ENCODE measurements around the gene MICU1.
"Not testable (repeated sequence)": the region's sequence is repeated elsewhere in the genome, so short reads cannot be mapped to it uniquely, and the experiment has no call there.

MICU1 gene

GRCh38 chr10:72557362-72557761 is 68.5 kb downstream of the MICU1 start:
- DNase-seq (ENCODE audit: low read depth), result peak; percentile 16

DNA sequence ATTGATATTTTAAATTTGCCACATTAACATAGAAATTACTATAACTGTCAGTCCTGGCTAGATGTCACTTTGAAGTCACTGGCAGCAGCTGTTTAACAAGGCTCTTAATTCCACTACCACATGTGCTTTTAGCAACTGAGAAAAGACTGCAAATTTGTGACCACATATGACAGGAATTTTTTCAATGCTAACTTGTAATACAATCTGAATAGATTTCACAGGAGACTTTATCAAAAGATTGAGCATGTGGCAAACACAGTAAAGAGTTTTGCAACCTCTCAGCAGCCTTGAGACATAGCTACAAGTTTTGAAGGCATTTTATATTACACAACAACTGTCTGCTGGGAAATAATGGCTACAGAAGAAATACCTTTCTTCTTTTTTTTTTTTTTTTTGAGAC is 73.0 kb downstream of the MICU1 start:
- peak; percentile 62 for DNase-seq (ENCODE audit: low read depth)

DNA sequence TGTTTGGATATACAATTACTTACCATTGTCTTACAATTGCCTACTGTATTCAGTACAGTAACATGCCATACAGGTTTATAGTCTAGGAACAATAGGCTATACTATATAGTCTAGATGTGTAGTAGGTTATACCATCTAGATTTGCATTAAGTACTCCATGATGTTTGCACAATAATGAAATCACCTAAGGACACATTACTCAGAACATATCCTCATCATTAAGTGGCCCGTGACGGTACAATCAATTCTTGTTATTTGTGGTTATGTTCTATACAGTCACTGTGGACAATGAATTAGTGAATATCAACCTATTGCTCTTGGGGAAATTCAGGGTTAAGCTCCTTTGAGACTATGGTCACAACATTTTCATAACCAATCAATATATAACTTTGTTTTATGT is 75.6 kb downstream of the MICU1 start:
- DNase-seq (ENCODE audit: low read depth), result no peak

- DNase-seq (ENCODE audit: low read depth), result no peak
Measured at GRCh38 chr10:72545546-72545945, 80.3 kb downstream of the MICU1 start.

DNA sequence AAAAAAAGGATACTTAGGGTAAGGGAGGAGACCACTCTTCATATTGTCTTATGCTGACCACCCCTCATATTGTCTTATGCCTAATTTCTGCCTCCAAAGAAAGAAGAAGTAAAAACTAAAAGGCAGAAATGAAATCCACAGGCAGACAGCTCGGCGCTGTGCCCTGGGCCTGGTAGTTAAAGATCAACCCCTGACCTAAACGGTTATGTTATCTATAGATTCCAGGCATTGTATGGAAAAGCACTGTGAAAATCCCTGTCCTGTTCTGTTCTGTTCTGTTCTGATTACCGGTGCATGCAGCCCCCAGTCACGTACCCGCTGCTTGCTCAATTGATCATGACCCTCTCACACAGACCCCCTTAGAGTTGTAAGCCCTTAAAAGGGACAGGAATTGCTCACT is 82.0 kb downstream of the MICU1 start:
- not testable (repeated sequence) for DNase-seq (ENCODE audit: low read depth)

- no peak for DNase-seq (ENCODE audit: low read depth)
Measured at GRCh38 chr10:72542396-72542815, 83.5 kb downstream of the MICU1 start.

GRCh38 chr10:72541337-72541736 is 84.5 kb downstream of the MICU1 start:
- no peak for DNase-seq (ENCODE audit: low read depth)

- no peak for DNase-seq (ENCODE audit: low read depth)
Measured at GRCh38 chr10:72540193-72540807, 85.6 kb downstream of the MICU1 start.

DNA sequence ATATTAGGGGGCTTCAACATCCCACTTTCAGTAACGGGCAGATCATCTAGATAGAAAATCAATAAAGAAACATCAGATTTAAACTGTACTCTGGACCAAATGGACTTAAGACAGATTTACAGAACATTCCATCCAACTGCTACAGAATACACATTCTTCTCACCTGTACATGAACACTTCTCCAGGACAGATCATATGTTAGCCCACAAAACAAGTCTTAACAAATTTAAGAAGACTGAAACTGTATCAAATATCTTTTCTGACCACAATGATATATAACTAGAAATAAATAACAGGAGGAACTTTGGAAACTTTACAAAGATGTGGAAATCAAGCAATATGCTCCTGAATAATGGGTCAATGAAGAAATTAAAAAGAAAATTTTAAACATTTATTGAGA is 86.7 kb downstream of the MICU1 start:
- DNase-seq (ENCODE audit: low read depth), result no peak

DNA sequence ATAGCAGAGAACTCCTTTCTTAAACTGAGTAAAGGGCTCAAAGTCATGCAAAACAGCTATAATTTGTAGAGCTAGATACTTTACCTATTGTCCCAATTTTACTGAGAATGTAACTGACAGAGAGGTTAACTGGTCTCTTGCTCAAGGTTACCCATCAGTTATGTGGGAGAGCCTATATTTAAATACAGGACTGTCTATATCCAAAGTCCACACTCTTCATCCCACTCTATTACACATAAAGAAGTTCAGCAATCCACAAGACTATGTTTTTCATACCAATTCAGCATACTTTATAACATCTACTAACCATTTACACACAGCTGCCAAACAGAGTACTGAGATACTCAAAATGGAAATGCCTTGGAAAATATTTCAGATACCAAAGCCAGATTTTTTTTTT is 100.2 kb downstream of the MICU1 start:
- DNase-seq (ENCODE audit: low read depth), result no peak

DNA sequence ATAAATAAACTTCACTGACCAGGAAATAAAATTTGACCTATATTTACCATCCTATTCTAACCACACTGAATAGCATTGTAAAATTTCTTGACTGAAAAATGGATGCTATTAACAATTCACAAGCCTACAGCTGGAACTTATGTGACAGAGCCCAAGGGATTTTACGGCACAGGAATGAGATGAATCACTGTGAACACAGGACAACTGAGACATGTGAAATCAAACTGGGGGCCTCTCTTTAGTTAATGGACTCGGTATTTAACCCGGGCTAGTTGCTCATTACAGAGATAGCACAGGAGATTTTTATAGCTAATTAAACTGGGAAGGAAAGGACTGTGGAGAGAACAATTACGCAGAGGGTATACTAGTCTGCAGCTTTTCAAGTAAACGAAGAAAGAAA is 100.6 kb downstream of the MICU1 start:
- DNase-seq (ENCODE audit: low read depth), result no peak

GRCh38 chr10:72524489-72524888 is 101.4 kb downstream of the MICU1 start:
- DNase-seq (ENCODE audit: low read depth), result no peak

DNA sequence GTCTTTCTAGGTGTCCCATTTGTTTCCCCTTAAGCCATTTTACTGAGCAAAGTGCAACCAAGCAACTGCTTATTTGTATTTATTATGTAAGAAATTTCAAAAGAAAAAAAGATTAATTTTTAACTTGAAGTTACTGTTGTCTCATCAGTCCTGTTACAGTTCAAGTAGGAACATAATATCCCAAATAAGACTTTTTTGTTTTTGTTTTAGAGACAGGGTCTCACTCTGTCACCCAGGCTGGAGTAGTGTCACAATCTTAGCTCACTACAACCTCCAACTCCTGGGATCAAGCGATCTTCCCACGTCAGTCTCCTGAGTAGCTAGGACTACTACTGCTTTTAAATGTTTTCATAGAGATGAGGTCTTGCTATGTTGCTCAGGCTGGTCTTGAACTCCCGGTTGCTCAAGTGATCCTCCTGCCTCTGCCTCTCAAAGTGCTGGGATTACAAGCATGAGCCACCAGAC is 101.9 kb downstream of the MICU1 start:
- no peak for DNase-seq (ENCODE audit: low read depth)

- DNase-seq (ENCODE audit: low read depth), result no peak
Measured at GRCh38 chr10:72523062-72523461, 102.8 kb downstream of the MICU1 start.

- no peak for DNase-seq (ENCODE audit: low read depth)
Measured at GRCh38 chr10:72517244-72517643, 108.6 kb downstream of the MICU1 start.

GRCh38 chr10:72515455-72515854 is 110.4 kb downstream of the MICU1 start:
- no peak for DNase-seq (ENCODE audit: low read depth)

DNA sequence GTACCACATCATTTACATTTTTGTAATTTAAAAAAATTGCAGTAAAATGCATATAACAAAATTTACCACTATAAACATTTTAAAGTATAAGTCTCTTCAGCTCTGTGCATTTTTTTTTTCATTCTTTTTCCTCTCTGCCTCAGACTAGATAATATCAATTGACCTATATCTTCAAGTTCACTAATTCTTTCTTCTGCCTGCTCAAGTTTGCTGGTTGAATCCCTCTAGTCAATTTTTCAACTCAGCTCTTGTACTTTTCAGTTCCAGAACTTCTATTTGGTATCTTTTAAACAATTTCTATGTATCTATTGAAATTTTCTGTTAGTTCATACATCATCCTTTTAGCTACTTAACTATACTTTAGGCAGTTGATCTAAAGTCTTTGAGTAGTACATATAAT is 112.0 kb downstream of the MICU1 start:
- no peak for DNase-seq (ENCODE audit: low read depth)

GRCh38 chr10:72511459-72511858 is 114.4 kb downstream of the MICU1 start:
- no peak for DNase-seq (ENCODE audit: low read depth)

DNA sequence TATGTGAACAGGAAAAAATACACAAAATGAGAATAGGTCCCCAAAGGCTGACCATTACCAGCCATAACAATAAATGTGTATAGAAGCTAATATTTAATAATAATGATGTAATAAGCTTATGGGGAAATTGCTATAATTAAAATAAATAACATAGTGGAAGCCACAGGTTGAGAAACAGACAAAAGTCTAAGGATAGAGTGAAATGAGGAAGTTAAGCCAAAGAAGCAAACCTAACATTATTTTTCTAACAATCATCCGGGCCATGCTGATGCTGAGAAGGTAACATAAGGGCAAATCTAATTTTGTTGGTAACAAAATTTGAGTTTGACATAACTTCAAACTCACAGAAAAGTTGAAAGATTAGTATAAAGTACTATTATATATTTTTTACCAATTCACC is 115.9 kb downstream of the MICU1 start:
- no peak for DNase-seq (ENCODE audit: low read depth)

DNA sequence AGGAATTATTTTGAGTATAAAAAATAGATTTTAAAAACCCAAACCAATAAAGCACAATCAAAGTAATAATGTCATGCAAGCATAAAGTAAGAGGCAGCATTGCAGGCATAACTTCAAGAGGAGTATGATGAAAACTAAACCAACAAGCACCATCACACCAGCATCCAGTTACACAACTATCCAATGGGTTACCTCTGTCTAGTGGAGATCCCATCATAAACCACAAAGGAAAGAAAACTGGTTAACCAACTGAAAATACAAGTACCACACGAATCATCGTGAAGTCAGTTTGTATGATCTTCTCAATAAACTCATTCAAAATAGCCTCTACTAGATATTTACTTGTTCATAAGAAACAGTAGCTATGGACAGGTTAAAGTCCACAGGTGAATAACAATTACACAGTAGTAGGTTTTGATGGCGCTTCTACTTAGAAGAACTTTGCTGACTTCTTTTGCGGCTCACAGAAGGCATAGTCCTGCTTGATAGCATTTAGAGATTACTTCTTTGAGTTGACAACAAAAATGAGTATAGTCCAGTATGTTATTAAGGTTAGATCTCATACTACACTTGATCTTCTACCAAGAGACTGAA is 116.6 kb downstream of the MICU1 start:
- no peak for DNase-seq (ENCODE audit: low read depth)

- DNase-seq (ENCODE audit: low read depth), result no peak
Measured at GRCh38 chr10:72508033-72508432, 117.8 kb downstream of the MICU1 start.

DNA sequence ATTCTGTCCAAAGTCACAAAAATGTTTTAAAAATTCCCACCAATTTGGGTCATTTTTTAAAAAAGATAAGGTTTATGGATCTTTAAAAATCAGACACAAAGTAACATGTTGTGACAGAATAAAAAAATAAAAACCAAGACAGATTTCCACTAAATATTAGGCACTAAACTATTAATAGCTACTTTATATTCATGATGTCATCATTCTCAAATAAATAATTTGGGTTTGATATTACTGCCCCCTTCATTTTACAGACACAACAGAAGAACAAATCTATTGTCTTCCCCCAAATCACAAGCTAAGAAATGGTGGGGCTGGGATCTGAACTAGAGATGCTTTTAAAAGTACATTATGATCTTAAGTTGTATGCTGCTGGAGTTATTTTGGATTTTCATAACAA is 119.4 kb downstream of the MICU1 start:
- DNase-seq (ENCODE audit: low read depth), result no peak

GRCh38 chr10:72505435-72505834 is 120.4 kb downstream of the MICU1 start:
- DNase-seq (ENCODE audit: low read depth), result no peak
